Motor neuron (in vitro differentiated cells): Measurements from ENCODE around the gene UST. TPM values are rescaled to one million over a fixed set of nuclear protein-coding genes. Genes with fewer than 3 reads are reported as not detected.
A peak's percentile ranks its signal among the peaks of the same experiment; 100 is the strongest.
"Not testable (repeated sequence)": the region's sequence is repeated elsewhere in the genome, so short reads cannot be mapped to it uniquely, and the experiment has no call there.

ENCODE experiments used
- ATAC-seq, 8 experiments: fragments of 200-7000 bp; cut with Tn5 transposase; replicated peaks in 6 of 8; 2 replicates each; pipeline ENCODE4 v1.8.0; 2021; ENCODE audit warnings: mild to moderate bottlenecking in 8 of 8, moderate library complexity in 8 of 8
- H3K27ac ChIP-seq, 2 donors: fragments of 250-450 bp; sonication (Bioruptor Pico); 2 replicates each; pipeline ENCODE4 v1.9.0; 2021; ENCODE audit warnings: antibody characterized with exemption in 2 of 2, mild to moderate bottlenecking in 2 of 2, moderate library complexity in 1 of 2
- H3K4me1 ChIP-seq, 2 donors: fragments of 250-450 bp; sonication (Bioruptor Pico); replicated peaks in 1 of 2; 2 replicates each; pipeline ENCODE4 v1.6.1; 2021; ENCODE audit warnings: antibody characterized with exemption in 2 of 2, mild to moderate bottlenecking in 2 of 2, moderate library complexity in 1 of 2
- H3K4me3 ChIP-seq, 5 donors: fragments of 250-450 bp; sonication (Bioruptor Pico); 2 replicates each; pipeline ENCODE4 v1.9.0; 2021; ENCODE audit warnings: antibody characterized with exemption in 5 of 5, mild to moderate bottlenecking in 5 of 5, moderate library complexity in 4 of 5
- WGBS, 10 experiments: fragments of 450-650 bp; shearing (Covaris generic); methylation state at CpG; one replicate each; pipeline ENCODE4 v1.0.0; 2022; 5-methylcytosine and 5-hydroxymethylcytosine counted together
- in situ Hi-C, 9 experiments: fragments of 400-800 bp; cut with MboI; loops; one replicate each; pipeline ENCODE4 v1.15.0; 2021; ENCODE audit warnings: low sequenced_read_pairs in 9 of 9, low pct_unique_long_range_greater_than_20kb in 2 of 9; ENCODE audit not compliant: unreplicated experiment in 9 of 9
- total RNA-seq, 8 experiments: library from RNA; unstranded; fragments of 300-600 nt; gene quantifications; 2 replicates each; pipeline versions ENCODE4 v1.2.3 to v1.2.4, GENCODE V29; 2022

The UST gene
- total RNA-seq, 8 experiments from 2014 or later = 5.2 to 22.9 (median 7.8) TPM

- Histone ChIP-seq H3K4me1 (no peaks in the 10 kb centered on the region), H3K27ac (no peak overlapping the region), H3K4me3 (no peak overlapping the region)
- 22 to 100% (median 81%) methylated on average over 1 to 9 of the region's 9 CpGs for WGBS, 10 experiments
- in situ Hi-C loops = loop anchor here in 5 of 9 experiments (25.0 kb wide), 3 partner anchors 228 to 403 kb away; partner anchors contain the start of gene UST (in 1 of the 5)
- ATAC-seq = no peak
Observed at GRCh38 chr6:148965287-148965686, 218.5 kb downstream of the UST start.

DNA sequence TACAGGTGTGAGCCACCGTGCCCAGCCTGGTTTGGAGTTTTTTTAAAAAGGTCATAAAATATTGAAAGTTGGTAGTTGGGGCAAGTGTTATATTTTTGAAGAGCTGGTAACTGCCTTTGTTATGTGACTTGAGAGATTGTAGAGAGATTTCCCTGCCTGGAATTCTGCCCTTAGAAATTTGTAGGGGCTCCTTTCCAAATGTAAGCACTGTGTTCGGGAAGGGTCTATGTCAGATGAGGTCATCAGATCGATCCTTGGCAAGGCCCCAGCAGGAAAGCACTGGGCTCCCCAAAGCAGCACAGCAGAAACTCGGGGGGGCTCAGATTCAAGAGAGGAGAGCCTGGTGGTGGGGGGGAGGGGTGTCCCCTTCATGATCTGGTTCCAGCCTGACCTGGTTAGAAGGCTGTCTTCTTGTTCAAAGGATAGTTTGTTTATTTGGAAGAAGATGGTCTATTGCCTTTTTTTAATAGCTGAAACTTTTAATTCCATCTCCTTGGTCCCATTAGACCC, 220.2 kb downstream of the UST start:
- peaks cover 0 to under 1% of the 10 kb centered on the region in 2 donors for H3K4me1 ChIP-seq
- no peak overlapping the region for H3K4me3 ChIP-seq
- in situ Hi-C loops = loop anchor here in 5 of 9 experiments (25.0 kb wide), 3 partner anchors 230 to 405 kb away; partner anchors contain the start of gene UST (in 1 of the 5)
- WGBS, 10 experiments = 60 to 100% (median 83%) methylated on average over 1 to 3 of the region's 4 CpGs; no CpG with 5 or more reads in 4 of the 10 experiments
- no peak overlapping the region for H3K27ac ChIP-seq
- no peak for ATAC-seq

- H3K4me1 ChIP-seq = peaks cover 0 to 4% of the 10 kb centered on the region in 2 donors
- no peak overlapping the region for H3K4me3 ChIP-seq
- in situ Hi-C loops = loop anchor here in 5 of 9 experiments (25.0 kb wide), 3 partner anchors 230 to 405 kb away; partner anchors contain the start of gene UST (in 1 of the 5)
- peak in 3 of 8 experiments; percentile 38 to 91 (median 82) for ATAC-seq
- 51 to 62% (median 62%) methylated on average over 2 to 3 of the region's 7 CpGs; no CpG with 5 or more reads in 7 of the 10 experiments for WGBS, 10 experiments
- no peak overlapping the region for H3K27ac ChIP-seq
Observed at GRCh38 chr6:148967541-148967956, 220.7 kb downstream of the UST start.

GRCh38 chr6:148968771-148969602, 222.2 kb downstream of the UST start:
- no peak for ATAC-seq
- Histone ChIP-seq H3K4me3 (no peak overlapping the region), H3K4me1 (peaks cover 0 to 4% of the 10 kb centered on the region in 2 donors), H3K27ac (no peak overlapping the region)
- WGBS, 10 experiments = 54 to 100% (median 83%) methylated on average over 1 to 4 of the region's 4 CpGs; no CpG with 5 or more reads in 1 of the 10 experiments
- in situ Hi-C loops = loop anchor here in 5 of 9 experiments (25.0 kb wide), 3 partner anchors 232 to 407 kb away; partner anchors contain the start of gene UST (in 1 of the 5)

DNA sequence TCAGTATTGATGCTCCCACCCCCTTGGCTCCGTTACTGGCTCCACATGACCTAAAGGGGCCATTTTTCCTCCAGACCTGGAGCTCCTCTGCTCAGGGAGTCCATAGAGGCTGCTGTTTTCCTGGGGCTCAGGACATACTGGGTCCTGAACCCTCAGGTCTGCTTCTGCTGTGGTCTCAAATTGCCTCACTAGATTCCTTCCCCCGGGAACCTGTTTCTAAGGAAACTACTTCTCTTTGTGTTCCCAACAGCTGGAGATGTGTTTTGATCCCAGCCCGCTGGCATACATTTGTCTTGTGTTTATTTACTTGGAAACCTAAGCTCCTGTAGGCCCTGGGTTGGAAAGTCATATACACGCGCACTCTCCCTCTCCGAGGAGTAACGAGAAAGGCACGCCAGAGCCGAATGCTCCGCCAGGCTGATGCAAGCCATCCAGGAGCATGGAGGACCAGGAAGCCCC, 222.8 kb downstream of the UST start:
- 52 to 100% (median 72%) methylated on average over 1 to 8 of the region's 10 CpGs; no CpG with 5 or more reads in 5 of the 10 experiments for WGBS, 10 experiments
- H3K4me1 ChIP-seq = peaks cover 0 to 4% of the 10 kb centered on the region in 2 donors
- H3K4me3 ChIP-seq = no peak overlapping the region
- peak in 3 of 8 experiments; percentile 18 to 77 (median 54) for ATAC-seq
- in situ Hi-C loops = loop anchor here in 5 of 9 experiments (25.0 kb wide), 3 partner anchors 232 to 407 kb away; partner anchors contain the start of gene UST (in 1 of the 5)
- no peak overlapping the region for H3K27ac ChIP-seq

- peaks cover 0 to 4% of the 10 kb centered on the region in 2 donors for H3K4me1 ChIP-seq
- WGBS, 10 experiments = 18 to 100% (median 82%) methylated on average over 1 to 6 of the region's 6 CpGs; no CpG with 5 or more reads in 3 of the 10 experiments
- H3K4me3 ChIP-seq = no peak overlapping the region
- no peak overlapping the region for H3K27ac ChIP-seq
- peak in 2 of 8 experiments; percentile 30 for ATAC-seq
- in situ Hi-C loops = loop anchor here in 5 of 9 experiments (25.0 kb wide), 3 partner anchors 234 to 409 kb away; partner anchors contain the start of gene UST (in 1 of the 5)
Observed at GRCh38 chr6:148971031-148971927, 224.4 kb downstream of the UST start.

GRCh38 chr6:148972481-148972880, 225.7 kb downstream of the UST start:
- Histone ChIP-seq H3K4me3 (no peak overlapping the region), H3K4me1 (peaks cover 0 to 4% of the 10 kb centered on the region in 2 donors), H3K27ac (no peak overlapping the region)
- in situ Hi-C loops = loop anchor here in 5 of 9 experiments (25.0 kb wide), 3 partner anchors 235 to 410 kb away; partner anchors contain the start of gene UST (in 1 of the 5)
- ATAC-seq = peak in 7 of 8 experiments; percentile 49 to 92 (median 85)
- 9 to 79% (median 19%) methylated on average over 1 to 7 of the region's 15 CpGs; no CpG with 5 or more reads in 3 of the 10 experiments for WGBS, 10 experiments

DNA sequence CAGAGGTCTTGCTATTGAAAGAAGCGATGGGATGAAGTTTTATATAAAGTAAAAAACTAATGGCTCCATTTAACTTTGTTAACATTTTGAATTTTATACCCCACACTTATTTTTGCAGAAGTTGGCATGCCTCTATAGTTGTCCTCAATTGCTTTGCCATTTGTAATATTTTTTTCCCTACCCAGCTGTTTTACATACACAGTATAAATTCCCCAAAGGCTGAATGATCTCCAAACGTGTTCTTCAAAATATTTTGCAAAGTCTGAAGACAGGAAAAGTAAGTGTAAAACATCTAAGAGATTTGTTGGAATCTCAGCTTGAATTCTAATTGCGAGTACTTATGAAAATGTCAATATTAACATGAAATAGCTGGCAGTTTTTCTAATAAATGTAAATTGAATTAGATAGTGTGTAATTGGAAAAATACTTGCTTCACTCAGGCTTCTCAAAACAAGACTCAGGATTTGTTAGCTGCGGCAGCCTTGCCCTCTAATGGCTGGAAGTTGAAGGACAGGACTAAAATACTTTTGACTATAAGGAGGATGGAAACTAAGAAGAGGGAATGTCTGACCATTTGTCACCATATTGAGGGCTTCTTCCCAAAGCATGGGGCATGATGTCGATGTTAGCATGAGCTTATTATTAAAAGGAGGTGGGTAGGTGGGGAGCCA, 226.8 kb downstream of the UST start:
- peak in 3 of 8 experiments; percentile 52 to 85 (median 81) for ATAC-seq
- in situ Hi-C loops = loop anchor here in 5 of 9 experiments (25.0 kb wide), 3 partner anchors 236 to 411 kb away; partner anchors contain the start of gene UST (in 1 of the 5)
- Histone ChIP-seq H3K27ac (no peak overlapping the region), H3K4me1 (peaks cover 0 to 4% of the 10 kb centered on the region in 2 donors), H3K4me3 (no peak overlapping the region)
- 3 to 90% (median 60%) methylated on average over 1 to 5 of the region's 5 CpGs for WGBS, 10 experiments

- no peak overlapping the region for H3K27ac ChIP-seq
- no peak for ATAC-seq
- WGBS, 10 experiments = 10 to 96% (median 74%) methylated on average over 1 to 4 of the region's 4 CpGs
- peaks cover 0 to 4% of the 10 kb centered on the region in 2 donors for H3K4me1 ChIP-seq
- no peak overlapping the region for H3K4me3 ChIP-seq
- in situ Hi-C loops = loop anchor here in 5 of 9 experiments (25.0 kb wide), 3 partner anchors 237 to 412 kb away; partner anchors contain the start of gene UST (in 1 of the 5)
Observed at GRCh38 chr6:148974351-148974750, 227.5 kb downstream of the UST start.

- WGBS, 10 experiments = 100% methylated on average over 1 of the region's 3 CpGs; no CpG with 5 or more reads in 9 of the 10 experiments
- not testable (repeated sequence) for H3K4me1 ChIP-seq
Observed at GRCh38 chr6:148978298-148978697, 231.5 kb downstream of the UST start.

GRCh38 chr6:148979014-148979901, 232.4 kb downstream of the UST start:
- ATAC-seq = peak in 3 of 8 experiments; percentile 8 to 76 (median 69)
- Histone ChIP-seq H3K4me3 (no peak overlapping the region), H3K27ac (no peak overlapping the region), H3K4me1 (no peaks in the 10 kb centered on the region)
- WGBS, 10 experiments = 4 to 100% (median 64%) methylated on average over 1 to 7 of the region's 7 CpGs
- in situ Hi-C loops = no loop called here

More at GRCh38 chr6:148978298-148978697, 231.5 kb downstream of the UST start:
- ATAC-seq, in situ Hi-C loops, H3K27ac ChIP-seq, H3K4me3 ChIP-seq: not testable (repeated sequence)
